Measurements from ENCODE around the gene P2RY2.

P2RY2 gene

GRCh38 chr11:73246303-73246702 lies 28.2 kb downstream of the P2RY2 start:
- FAIRE-seq: no peak

GRCh38 chr11:73248526-73249185 lies 30.6 kb downstream of the P2RY2 start:
- FAIRE-seq: no peak

- FAIRE-seq: no peak
Measured at GRCh38 chr11:73249304-73249703, 31.2 kb downstream of the P2RY2 start.

- FAIRE-seq: no peak
Measured at GRCh38 chr11:73249853-73250783, 32.0 kb downstream of the P2RY2 start.

GRCh38 chr11:73252577-73253191 lies 34.6 kb downstream of the P2RY2 start:
- FAIRE-seq: no peak

GRCh38 chr11:73257342-73258103 lies 39.4 kb downstream of the P2RY2 start:
- no peak for FAIRE-seq

GRCh38 chr11:73258104-73259035 lies 40.3 kb downstream of the P2RY2 start:
- FAIRE-seq: no peak

- FAIRE-seq: no peak
Measured at GRCh38 chr11:73259406-73260126, 41.5 kb downstream of the P2RY2 start.

GRCh38 chr11:73260127-73260457 lies 42.0 kb downstream of the P2RY2 start:
- no peak for FAIRE-seq

GRCh38 chr11:73262851-73263495 lies 44.9 kb downstream of the P2RY2 start:
- FAIRE-seq: no peak

GRCh38 chr11:73263640-73264039 lies 45.6 kb downstream of the P2RY2 start:
- FAIRE-seq: no peak

- FAIRE-seq: no peak
Measured at GRCh38 chr11:73265278-73265810, 47.3 kb downstream of the P2RY2 start.

- FAIRE-seq: no peak
Measured at GRCh38 chr11:73265853-73266645, 48.0 kb downstream of the P2RY2 start.

GRCh38 chr11:73266646-73267020 lies 48.6 kb downstream of the P2RY2 start:
- no peak for FAIRE-seq

GRCh38 chr11:73267122-73267846 lies 49.2 kb downstream of the P2RY2 start:
- no peak for FAIRE-seq

GRCh38 chr11:73267906-73268540 lies 49.9 kb downstream of the P2RY2 start:
- FAIRE-seq: no peak

GRCh38 chr11:73268671-73269271 lies 50.7 kb downstream of the P2RY2 start:
- FAIRE-seq: no peak

Data from endometrium (tissue), 2 donors.